ENCODE data around the gene VSTM2B.

- TF ChIP-seq CTCF (conservative IDR thresholded peaks at IDR 0.05) (no peak), EZH2 (IDR thresholded peaks at IDR 0.05; ENCODE audit: low read depth) (no peak)
Observed at GRCh38 chr19:29477831-29478577, 47.8 kb upstream of the VSTM2B start.
